Natural killer cell (primary cell): ENCODE data around the gene CNPY1. TPM values are rescaled to one million over a fixed set of nuclear protein-coding genes. Genes with fewer than 3 reads are reported as not detected.

ENCODE experiments used
- ATAC-seq, 3 donors: fragments of 150-1000 bp in 2 of 3; fragments of 200-7000 bp in 1 of 3; cut with Tn5 transposase; 1 replicate in 1 of 3; 2 replicates in 2 of 3; pipeline ENCODE4 v1.10.0; 2021; ENCODE audit warnings: mild to moderate bottlenecking in 2 of 3, moderate library complexity in 2 of 3
- DNase-seq, 2 donors: peaks; one replicate each; pipeline versions ENCODE4 v3.0.0 to v3.0.0-alpha.2; 2013 to 2021; ENCODE audit warnings: mixed read lengths in 1 of 2
- H3K27ac ChIP-seq: one replicate; pipeline ENCODE4 v1.5.1; 2013; ENCODE audit warnings: mild to moderate bottlenecking, low read length
- H3K27me3 ChIP-seq: one replicate; pipeline ENCODE4 v1.6.1; 2013; ENCODE audit warnings: low read length; ENCODE audit not compliant: control insufficient read depth, insufficient read depth
- H3K36me3 ChIP-seq: one replicate; pipeline ENCODE4 v1.6.1; 2013; ENCODE audit warnings: low read length; ENCODE audit not compliant: control insufficient read depth, insufficient read depth
- H3K4me1 ChIP-seq: one replicate; pipeline ENCODE4 v1.6.1; 2013; ENCODE audit warnings: low read length; ENCODE audit not compliant: control insufficient read depth, insufficient read depth
- H3K4me3 ChIP-seq: one replicate; pipeline ENCODE4 v1.5.1; 2013; ENCODE audit warnings: low read length
- H3K9me3 ChIP-seq: one replicate; pipeline ENCODE4 v1.6.1; 2013; ENCODE audit warnings: low read length; ENCODE audit not compliant: control insufficient read depth, insufficient read depth
- H3K27ac Mint-ChIP-seq, 2 donors: one replicate each; pipeline ENCODE4 v1.8.0; 2022; ENCODE audit warnings: mild to moderate bottlenecking in 2 of 2, mixed read lengths in 2 of 2, moderate library complexity in 1 of 2
- H3K27me3 Mint-ChIP-seq, 2 donors: one replicate each; pipeline ENCODE4 v1.8.0; 2022; ENCODE audit warnings: low read depth in 2 of 2, mixed read lengths in 2 of 2
- H3K36me3 Mint-ChIP-seq: one replicate; pipeline ENCODE4 v1.8.0; 2022; ENCODE audit warnings: mixed read lengths
- H3K4me1 Mint-ChIP-seq, 2 donors: one replicate each; pipeline ENCODE4 v1.8.0; 2022; ENCODE audit warnings: mixed read lengths in 2 of 2
- H3K4me3 Mint-ChIP-seq: one replicate; pipeline ENCODE4 v1.8.0; 2022; ENCODE audit warnings: mild to moderate bottlenecking, moderate library complexity, mixed read lengths
- H3K9me3 Mint-ChIP-seq, 2 donors: one replicate each; pipeline ENCODE4 v1.8.0; 2022; ENCODE audit warnings: mixed read lengths in 2 of 2
- CTCF ChIP-seq: fragments of 200-600 bp; IDR thresholded peaks from one replicate; pipeline ENCODE4 v1.8.0; 2022; ENCODE audit warnings: antibody characterized with exemption
- WGBS: methylation state at CpG from one replicate; pipeline ENCODE4 v1.1.7; 2013; ENCODE audit warnings: missing lambda C conversion rate; ENCODE audit not compliant: insufficient coverage; 5-methylcytosine and 5-hydroxymethylcytosine counted together
- intact Hi-C: fragments of 100-400 bp; cut with micrococcal nuclease; formaldehyde crosslinking; loops from one replicate; pipeline ENCODE4 v1.14.2; 2022
- total RNA-seq, 4 donors: library from RNA; stranded (reverse); fragments of 120-200 nt in 1 of 4; gene quantifications; one replicate each; pipeline versions ENCODE4 v1.2.3 to v1.2.4, GENCODE V29; 2013 to 2022

Gene CNPY1
- total RNA-seq, 3 donors from 2014 or later (not counting 1 experiment from before 2014, with no cell fraction given), result not detected

GRCh38 chr7:155464183-155464582 is 82.2 kb downstream of the CNPY1 start:
- no peaks in the 10 kb centered on the region for H3K9me3 Mint-ChIP-seq
- H3K36me3 ChIP-seq, result no peaks in the 10 kb centered on the region
- intact Hi-C loops, result no loop called here
- no peak overlapping the region for H3K27ac ChIP-seq
- peaks cover 83% of the 10 kb centered on the region for H3K27me3 ChIP-seq
- no peak overlapping the region for H3K27ac Mint-ChIP-seq
- H3K9me3 ChIP-seq, result no peaks in the 10 kb centered on the region
- WGBS, result 13% methylated on average over 3 of the region's 6 CpGs
- no peak for DNase-seq
- H3K4me3 Mint-ChIP-seq, result no peak overlapping the region
- peaks cover 68 to 75% of the 10 kb centered on the region in 2 donors for H3K27me3 Mint-ChIP-seq
- H3K4me1 Mint-ChIP-seq, result peaks cover 8 to 13% of the 10 kb centered on the region in 2 donors
- no peaks in the 10 kb centered on the region for H3K36me3 Mint-ChIP-seq
- TF ChIP-seq CTCF, result no peak
- peaks cover 34% of the 10 kb centered on the region for H3K4me1 ChIP-seq
- H3K4me3 ChIP-seq, result no peak overlapping the region
- ATAC-seq, result no peak

GRCh38 chr7:155463114-155463811 is 83.1 kb downstream of the CNPY1 start:
- H3K36me3 Mint-ChIP-seq, result no peaks in the 10 kb centered on the region
- H3K4me1 Mint-ChIP-seq, result peaks cover 9 to 10% of the 10 kb centered on the region in 2 donors
- Histone ChIP-seq H3K36me3 (no peaks in the 10 kb centered on the region), H3K4me3 (no peak overlapping the region), H3K27ac (no peak overlapping the region), H3K4me1 (peaks cover 35% of the 10 kb centered on the region), H3K9me3 (no peaks in the 10 kb centered on the region), H3K27me3 (peaks cover 83% of the 10 kb centered on the region)
- intact Hi-C loops, result no loop called here
- peaks cover 62 to 68% of the 10 kb centered on the region in 2 donors for H3K27me3 Mint-ChIP-seq
- H3K9me3 Mint-ChIP-seq, result no peaks in the 10 kb centered on the region
- WGBS, result 10% methylated on average over 15 of the region's 15 CpGs
- no peak for DNase-seq
- no peak overlapping the region for H3K27ac Mint-ChIP-seq
- no peak for TF ChIP-seq CTCF
- H3K4me3 Mint-ChIP-seq, result no peak overlapping the region
- no peak for ATAC-seq

- Mint-ChIP-seq H3K9me3 (no peaks in the 10 kb centered on the region), H3K4me3 (no peak overlapping the region), H3K27ac (no peak overlapping the region), H3K4me1 (peaks cover 9 to 10% of the 10 kb centered on the region in 2 donors), H3K27me3 (peaks cover 62 to 68% of the 10 kb centered on the region in 2 donors), H3K36me3 (no peaks in the 10 kb centered on the region)
- DNase-seq (no peak), ATAC-seq (no peak)
- H3K4me1 ChIP-seq, result peaks cover 30% of the 10 kb centered on the region
- no peaks in the 10 kb centered on the region for H3K36me3 ChIP-seq
- no peak overlapping the region for H3K27ac ChIP-seq
- no peak overlapping the region for H3K4me3 ChIP-seq
- TF ChIP-seq CTCF, result no peak
- H3K27me3 ChIP-seq, result peaks cover 73% of the 10 kb centered on the region
- WGBS, result 17% methylated on average over 33 of the region's 33 CpGs
- no peaks in the 10 kb centered on the region for H3K9me3 ChIP-seq
- intact Hi-C loops, result no loop called here
These were observed 84.1 kb downstream of the CNPY1 start for GRCh38 chr7:155462163-155462735.
